ENCODE results near the gene ALG9.

DNA sequence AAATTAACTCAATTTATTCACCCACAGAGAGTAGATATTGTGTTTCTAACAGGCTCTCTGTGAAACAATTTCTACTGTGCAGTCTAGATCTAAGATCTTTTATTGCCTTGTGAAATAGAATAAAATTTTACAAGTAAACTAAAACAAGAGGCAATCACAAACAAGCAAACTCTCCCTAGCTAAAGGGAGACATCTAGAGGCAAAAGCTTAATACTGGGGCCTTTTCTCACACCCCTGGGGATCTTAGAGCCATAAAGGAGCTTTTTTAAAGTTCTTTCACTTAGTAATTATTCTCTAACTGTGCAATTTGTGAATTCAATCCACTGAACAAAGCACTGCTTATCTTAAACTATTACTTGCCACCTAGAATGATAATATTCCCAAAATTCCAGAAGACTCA lies 19.7 kb downstream of the ALG9 start:
- TF ChIP-seq, protein P1, sequence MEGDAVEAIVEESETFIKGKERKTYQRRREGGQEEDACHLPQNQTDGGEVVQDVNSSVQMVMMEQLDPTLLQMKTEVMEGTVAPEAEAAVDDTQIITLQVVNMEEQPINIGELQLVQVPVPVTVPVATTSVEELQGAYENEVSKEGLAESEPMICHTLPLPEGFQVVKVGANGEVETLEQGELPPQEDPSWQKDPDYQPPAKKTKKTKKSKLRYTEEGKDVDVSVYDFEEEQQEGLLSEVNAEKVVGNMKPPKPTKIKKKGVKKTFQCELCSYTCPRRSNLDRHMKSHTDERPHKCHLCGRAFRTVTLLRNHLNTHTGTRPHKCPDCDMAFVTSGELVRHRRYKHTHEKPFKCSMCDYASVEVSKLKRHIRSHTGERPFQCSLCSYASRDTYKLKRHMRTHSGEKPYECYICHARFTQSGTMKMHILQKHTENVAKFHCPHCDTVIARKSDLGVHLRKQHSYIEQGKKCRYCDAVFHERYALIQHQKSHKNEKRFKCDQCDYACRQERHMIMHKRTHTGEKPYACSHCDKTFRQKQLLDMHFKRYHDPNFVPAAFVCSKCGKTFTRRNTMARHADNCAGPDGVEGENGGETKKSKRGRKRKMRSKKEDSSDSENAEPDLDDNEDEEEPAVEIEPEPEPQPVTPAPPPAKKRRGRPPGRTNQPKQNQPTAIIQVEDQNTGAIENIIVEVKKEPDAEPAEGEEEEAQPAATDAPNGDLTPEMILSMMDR (conservative IDR thresholded peaks at IDR 0.05; ENCODE audit: low read depth, low read length), result peak; percentile 53
- peak; percentile 50 for TF ChIP-seq RAD21 (IDR thresholded peaks at IDR 0.05; ENCODE audit: low read length)
- no peak for TF ChIP-seq RFX5 (IDR thresholded peaks at IDR 0.05; ENCODE audit: low read depth, low read length)
- TF ChIP-seq POLR2A (IDR thresholded peaks at IDR 0.05; ENCODE audit: low read depth, low read length), result no peak
